Endothelial cell of hepatic sinusoid (primary cell): Measurements from ENCODE around the gene RPLP2.

Experiments
- in situ Hi-C: cut with HindIII; loops from 2 replicates; pipeline ENCODE4 v1.10.0; 2017; ENCODE audit warnings: low sequenced_read_pairs

RPLP2 gene

DNA sequence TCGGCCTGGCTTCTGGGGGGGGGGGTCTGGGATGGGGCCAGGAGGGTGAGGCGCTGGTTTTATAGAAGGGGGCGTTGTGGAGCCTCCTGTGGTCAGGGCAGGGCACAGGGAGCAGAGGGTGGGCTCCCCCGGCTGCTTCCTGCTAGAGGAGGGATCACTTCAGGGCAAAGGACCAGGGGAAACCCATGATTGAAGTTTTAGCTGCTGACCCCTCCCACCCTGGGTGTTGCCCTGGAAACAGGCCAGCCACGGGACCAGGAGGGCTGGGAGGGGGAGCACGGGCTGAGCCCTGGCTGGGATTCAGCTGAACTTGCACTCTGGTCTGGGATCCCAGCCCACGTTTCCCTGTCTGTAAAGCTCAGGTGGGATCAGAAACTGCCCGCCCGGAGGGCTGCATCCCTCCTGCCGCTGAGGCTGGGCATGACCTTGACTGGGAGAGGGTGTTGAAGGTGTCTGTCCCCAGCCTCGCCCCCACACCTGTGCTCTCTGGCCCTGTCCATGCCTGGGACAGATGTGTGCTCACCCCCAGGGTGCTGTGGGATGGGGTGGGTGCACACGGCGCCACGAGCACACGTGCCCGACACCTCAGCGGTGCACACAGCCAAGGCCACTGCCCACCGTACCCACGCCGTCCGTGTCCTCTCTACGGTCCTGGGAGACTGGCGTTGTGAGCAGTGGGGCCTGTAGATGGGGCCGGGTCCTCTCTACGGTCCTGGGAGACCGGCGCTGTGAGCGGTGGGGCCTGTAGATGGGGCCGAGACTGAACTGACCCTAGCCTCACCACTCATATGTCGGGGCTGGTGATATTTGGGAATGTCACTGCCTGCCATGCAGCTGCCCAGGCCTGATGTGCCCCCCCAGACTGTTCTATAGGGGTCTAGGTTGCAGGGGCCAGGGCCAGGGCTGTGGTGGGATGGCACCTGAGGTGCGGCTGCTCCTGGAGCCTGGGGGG, 35.2 kb downstream of the RPLP2 start:
- in situ Hi-C loops: no loop called here

DNA sequence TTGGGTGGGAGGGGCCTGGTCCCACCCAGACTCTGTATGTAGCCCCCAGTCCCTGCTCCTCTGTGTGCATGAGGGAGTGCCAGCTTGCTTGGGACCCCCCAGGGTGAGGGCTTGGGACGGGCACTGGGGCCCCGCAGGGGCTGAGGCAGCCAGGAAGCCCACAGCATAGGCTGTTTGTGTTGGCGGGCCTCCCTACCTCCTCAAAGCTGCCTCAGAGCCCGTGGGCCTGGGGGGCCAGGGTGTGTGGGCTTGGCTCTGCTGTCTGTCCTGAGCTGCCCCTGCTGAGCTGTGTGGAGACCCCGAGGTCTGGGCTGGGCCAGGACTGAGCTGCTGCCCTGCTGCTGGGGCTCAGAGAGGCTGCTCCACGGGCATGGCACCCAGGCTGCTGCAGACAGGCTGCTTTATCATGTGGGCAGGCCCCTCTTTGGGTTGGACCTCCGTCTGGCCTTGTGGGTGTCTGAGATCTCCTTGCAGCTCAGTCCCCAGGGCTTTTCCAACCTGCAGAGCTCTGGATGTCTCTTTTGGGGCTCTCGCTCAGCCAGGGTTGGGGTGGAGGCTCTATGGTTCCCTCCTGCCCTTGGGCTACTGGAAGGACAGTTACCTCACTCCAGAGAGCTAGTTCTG, 36.2 kb downstream of the RPLP2 start:
- in situ Hi-C loops: no loop called here

- in situ Hi-C loops: no loop called here
These were observed 36.8 kb downstream of the RPLP2 start for GRCh38 chr11:846496-847098.

- in situ Hi-C loops: no loop called here
These were observed 38.1 kb downstream of the RPLP2 start for GRCh38 chr11:847876-848275.

DNA sequence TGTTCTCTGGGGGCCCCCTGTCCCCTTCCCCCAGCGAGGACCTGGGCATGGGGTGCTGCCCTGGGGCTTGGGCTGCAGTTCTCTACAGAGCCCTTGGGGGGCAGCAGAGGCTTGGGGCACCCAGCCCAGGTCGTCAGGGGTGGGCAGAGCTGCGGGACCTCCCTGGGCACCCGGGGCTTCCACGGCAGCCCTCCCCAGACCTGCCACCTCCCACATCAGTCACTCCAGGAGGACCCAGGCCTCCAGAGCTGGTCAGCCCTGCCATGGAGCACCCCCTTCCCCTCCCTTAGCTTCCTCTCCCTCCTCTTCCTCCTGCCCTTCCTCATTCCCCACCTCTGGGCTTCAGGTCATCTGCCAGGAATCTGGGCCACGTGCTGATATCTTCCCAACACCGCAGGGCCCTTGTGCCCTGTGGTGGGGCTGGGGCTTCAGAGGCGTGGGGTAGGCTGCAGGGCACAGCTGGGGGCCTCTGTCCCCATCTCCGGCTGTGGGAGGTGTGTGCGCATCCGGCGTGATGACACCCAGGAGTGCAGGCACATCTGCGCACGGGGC, 38.7 kb downstream of the RPLP2 start:
- in situ Hi-C loops: no loop called here

- in situ Hi-C loops: no loop called here
These were observed 39.5 kb downstream of the RPLP2 start for GRCh38 chr11:849104-849824.

- in situ Hi-C loops: no loop called here
These were observed 40.4 kb downstream of the RPLP2 start for GRCh38 chr11:849951-850774.

DNA sequence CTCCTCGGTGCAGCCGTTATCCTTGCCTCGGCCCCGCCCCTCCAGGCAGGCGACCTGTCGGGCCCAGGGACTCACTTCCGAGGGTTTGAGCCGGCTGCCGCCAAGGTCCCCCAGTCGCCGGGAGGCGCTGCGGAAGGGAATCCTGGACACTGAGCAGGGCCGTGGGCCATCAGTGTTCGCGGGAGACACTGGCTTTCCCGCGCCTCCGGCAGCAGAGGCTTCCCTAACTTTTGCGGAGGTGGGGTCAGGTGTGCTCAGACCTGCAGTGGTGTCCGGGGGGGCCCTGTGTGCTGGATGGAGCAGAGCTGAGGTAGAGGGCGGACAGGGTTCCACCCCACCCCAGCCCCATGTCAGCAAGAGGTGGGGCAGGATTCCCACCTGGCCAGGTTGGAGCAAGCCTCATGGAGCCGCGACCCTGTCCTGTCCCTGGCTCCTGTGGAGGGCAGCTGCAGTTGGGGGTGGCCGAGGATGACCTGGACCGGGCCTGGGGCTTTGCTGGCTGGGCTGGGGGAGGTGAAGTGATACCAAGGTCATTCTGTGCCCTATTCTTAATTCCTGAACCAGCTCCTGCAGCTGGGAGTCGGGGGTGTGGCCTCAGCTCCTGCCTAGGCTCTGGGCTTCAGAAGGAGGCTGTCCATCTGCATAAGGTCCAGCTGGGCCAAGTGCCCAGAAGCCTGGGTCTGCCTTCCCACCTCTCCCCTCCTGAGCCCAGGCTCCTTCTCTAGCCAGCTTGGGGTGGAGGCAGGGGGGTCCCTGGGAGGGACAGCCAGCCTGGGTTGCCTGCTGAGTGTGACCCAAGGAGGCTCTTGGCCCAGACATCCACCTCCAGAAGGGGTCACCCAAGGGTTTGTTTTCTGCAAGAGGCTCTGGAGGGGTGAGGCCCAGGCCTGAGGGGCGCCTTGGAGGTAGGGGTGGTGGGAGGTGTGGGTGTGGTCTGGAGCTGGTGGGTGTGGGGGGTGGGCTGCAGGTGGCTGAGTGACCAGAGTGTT, 41.3 kb downstream of the RPLP2 start:
- in situ Hi-C loops: no loop called here

GRCh38 chr11:852762-853161, 43.0 kb downstream of the RPLP2 start:
- in situ Hi-C loops: no loop called here

DNA sequence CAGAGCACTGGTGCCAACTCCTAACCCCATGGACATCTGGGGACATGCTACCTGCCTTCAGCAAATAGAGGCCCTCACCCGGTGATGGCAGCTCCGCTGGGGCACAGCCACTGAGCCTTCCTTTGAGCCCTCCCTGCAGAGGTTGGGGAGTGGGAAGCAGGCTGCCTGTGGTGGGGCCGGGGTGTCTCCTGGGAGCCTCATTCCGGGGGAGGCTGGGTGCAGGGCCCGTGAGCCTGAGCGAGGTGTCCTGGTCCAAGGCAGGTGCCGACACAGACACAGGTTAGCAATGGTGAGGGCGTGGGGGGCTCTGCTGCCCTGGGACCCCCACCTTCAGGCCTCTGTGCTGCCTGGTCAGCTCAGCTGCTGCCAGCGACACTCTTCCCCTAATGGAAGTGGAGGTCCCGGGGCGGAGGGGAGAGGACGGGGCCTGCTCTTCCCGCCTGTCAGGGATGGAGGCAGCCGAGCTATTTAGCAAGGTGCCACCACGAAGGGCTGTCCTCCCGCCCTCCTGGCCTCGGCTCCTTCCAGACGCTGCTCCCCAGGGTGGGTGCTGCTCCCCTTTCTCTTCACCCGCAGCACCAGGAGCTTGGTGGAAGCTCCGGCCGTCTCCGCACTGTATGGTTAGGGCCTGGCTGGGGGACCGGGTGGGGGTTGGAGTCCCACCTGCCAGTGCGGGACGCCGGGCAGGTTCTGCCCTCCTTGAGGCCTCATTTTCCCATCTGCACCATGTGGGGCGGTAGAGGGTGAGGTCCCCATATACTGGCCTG, 44.1 kb downstream of the RPLP2 start:
- in situ Hi-C loops: no loop called here

DNA sequence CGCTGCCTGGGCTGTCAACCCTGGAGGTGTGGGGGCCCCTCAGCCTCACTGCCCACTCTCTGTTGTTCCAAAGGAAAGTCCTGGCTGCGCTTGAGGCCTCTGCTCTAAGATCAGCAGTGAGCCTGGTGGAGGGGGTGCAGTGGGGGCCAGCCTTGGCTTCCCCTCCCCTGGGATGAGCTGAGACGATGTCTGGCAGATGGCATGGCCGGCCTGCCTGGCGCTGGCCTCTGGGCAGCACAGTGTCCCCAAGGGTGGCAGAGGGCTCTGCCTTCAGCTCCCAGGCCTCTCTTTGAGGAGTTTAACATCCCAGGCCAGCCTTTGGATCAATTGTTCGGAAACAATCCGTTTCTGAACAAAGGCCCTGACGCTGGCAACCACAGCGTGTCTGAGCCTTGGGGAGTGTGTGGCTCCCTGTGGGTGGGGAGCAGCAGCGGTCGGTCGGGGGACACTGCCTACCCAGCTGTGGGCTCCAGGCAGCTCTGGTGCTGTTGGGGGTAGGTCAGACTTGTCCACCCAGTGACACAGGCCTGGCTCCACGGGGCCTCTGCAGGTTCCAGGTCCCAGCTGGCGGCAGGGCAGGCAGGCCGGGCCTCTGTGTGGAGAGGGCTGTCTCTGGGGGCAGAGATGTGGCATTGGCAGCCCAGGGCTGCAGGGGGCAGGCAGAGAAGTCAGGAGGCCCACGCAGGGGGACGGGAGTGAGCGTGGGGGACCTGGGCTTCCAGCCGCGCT, 45.0 kb downstream of the RPLP2 start:
- in situ Hi-C loops: no loop called here

DNA sequence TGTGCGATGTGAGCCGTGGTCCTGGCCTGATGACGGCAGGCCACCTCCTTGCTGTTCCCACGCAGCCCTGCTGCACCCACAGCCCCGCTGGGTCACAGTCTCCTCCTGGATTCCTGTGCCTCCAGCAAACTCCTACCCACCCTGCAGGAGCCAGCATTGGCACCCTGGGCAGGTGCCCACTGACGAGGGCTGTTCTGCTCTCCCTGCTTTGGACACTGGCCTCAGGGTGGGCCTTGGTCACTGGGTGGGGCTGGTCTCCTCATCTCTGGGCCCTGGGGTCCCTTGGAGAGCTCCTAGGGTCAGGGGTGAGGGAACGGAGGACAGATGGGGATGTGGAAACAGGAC, 45.5 kb downstream of the RPLP2 start:
- in situ Hi-C loops: no loop called here

GRCh38 chr11:855796-856195, 46.0 kb downstream of the RPLP2 start:
- in situ Hi-C loops: no loop called here

DNA sequence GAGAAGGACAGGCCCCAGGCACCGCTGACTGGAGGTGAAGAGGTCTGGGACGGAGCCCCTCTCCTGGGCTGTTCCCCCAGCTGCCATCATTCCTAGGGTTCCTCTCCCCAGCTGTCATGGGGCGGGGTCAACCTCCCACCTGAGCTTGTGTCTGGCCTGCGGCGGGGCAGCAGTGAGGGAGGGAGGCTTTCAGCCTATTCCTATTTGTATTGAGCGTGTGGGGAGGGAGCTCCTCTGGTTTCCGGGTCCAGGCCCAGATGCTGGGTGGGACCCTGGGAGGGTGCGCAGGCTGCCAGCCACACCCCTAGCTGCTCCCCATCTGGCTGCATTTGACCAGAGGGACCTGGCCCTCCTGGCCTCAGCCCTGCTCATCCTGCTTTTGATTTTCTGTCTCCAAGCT, 46.6 kb downstream of the RPLP2 start:
- in situ Hi-C loops: no loop called here

DNA sequence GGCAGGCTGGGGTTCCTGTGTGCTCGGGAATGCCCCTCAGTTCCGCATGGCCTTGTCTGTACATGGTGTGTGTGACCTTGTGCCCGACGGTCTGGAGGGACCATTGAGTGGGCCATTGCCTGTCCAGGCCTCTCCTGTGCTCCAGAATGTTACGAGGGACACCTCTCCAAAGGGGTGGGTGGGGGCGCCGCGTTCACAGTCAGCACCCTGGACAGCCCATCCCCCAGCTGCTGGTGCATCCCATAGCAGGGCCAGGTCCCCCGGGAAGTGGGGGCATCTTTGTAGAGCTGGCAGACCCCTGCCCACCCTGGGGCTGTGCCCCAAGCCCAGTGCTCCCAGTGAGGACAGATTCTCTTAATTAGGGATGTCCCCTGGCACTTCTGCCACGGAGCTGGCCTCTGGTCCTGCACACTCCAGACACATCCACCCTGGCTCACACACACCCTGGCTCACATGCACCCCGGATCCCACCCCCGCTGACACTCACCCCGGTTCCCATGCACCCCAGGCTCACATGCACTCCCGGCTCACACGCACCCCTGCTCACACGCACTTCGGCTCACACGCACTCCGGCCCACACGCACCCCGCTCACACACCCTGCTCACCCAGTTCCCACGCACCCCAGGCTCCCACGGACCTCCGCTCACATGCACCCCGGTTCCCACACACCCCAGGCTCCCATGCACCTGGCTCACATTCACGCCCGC, 48.4 kb downstream of the RPLP2 start:
- in situ Hi-C loops: no loop called here

GRCh38 chr11:858762-859339, 49.1 kb downstream of the RPLP2 start:
- in situ Hi-C loops: no loop called here
